Testis (tissue), 2 donors: ENCODE measurements around the gene AP1M1.
"Not testable (repeated sequence)": the region's sequence is repeated elsewhere in the genome, so short reads cannot be mapped to it uniquely, and the experiment has no call there.

Source experiments
- POLR2A ChIP-seq: fragments of 450-650 bp; IDR thresholded peaks from one replicate; pipeline ENCODE4 v1.6.1; 2017; ENCODE audit warnings: antibody characterized with exemption, mild to moderate bottlenecking, moderate library complexity
- TF ChIP-seq, protein P1 (sequence below), 3 experiments: fragments of 450-650 bp in 2 of 3; fragments of 200-600 bp in 1 of 3; sonication (generic) in 1 of 3; IDR thresholded peaks; one replicate each; pipeline ENCODE4 v1.5.1; 2016 to 2019; ENCODE audit warnings: antibody characterized with exemption in 3 of 3, mild to moderate bottlenecking in 2 of 3, moderate library complexity in 1 of 3

- TF ChIP-seq, protein P1, sequence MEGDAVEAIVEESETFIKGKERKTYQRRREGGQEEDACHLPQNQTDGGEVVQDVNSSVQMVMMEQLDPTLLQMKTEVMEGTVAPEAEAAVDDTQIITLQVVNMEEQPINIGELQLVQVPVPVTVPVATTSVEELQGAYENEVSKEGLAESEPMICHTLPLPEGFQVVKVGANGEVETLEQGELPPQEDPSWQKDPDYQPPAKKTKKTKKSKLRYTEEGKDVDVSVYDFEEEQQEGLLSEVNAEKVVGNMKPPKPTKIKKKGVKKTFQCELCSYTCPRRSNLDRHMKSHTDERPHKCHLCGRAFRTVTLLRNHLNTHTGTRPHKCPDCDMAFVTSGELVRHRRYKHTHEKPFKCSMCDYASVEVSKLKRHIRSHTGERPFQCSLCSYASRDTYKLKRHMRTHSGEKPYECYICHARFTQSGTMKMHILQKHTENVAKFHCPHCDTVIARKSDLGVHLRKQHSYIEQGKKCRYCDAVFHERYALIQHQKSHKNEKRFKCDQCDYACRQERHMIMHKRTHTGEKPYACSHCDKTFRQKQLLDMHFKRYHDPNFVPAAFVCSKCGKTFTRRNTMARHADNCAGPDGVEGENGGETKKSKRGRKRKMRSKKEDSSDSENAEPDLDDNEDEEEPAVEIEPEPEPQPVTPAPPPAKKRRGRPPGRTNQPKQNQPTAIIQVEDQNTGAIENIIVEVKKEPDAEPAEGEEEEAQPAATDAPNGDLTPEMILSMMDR (IDR thresholded peaks at IDR 0.05) = not testable (repeated sequence)
- not testable (repeated sequence) for TF ChIP-seq POLR2A
Observed at GRCh38 chr19:16285079-16285478, 87.4 kb downstream of the AP1M1 start.
